Heart left ventricle (tissue), 13 donors: ENCODE measurements around the gene MT1M.

Experiments used
- CTCF ChIP-seq, 12 donors: fragments of 200-600 bp; sonication (generic) in 4 of 12; IDR thresholded peaks; one replicate each; pipeline versions ENCODE4 v1.5.0 to v1.8.0; 2018 to 2022; ENCODE audit warnings: antibody characterized with exemption in 12 of 12, mild to moderate bottlenecking in 5 of 12
- POLR2A ChIP-seq, 2 donors: fragments of 450-650 bp; IDR thresholded peaks; one replicate each; pipeline ENCODE4 v1.6.1; 2017; ENCODE audit warnings: antibody characterized with exemption in 2 of 2, mild to moderate bottlenecking in 2 of 2, moderate library complexity in 2 of 2
- donor health status: ischemic (EF 13 %, LVEDD 7.1; RV severe dilation, severe dysfunction).
- donor health status: DM: no; HTN: yes; CAD: no.
- donor health status: DM: no; HTN: no; CAD: no.
- donor health status: ischemic (EF 25% LVEDD 6.9; RV normal size, moderate dysfunction).
- donor health status: ischemic (EF 25% LVEDD 5.7; RV mildly dilated, moderate dysfunction).
- donor health status: ischemic (EF 35%, LVEDD 5.7; RV mildly dilated, moderate dysfunction).
- donor health status: nonischemic (EF 11% LVEDD 7.7; RV severe dilation, severe dysfunction).
- donor health status: DM: yes; HTN: yes; CAD: no.
- donor health status: PGD.
- donor health status: ischemic (EF 29% LVEDD 5.4; RV normal size, mild dysfunction).
- donor health status: nonischemic (EF 23%, LVEDD 6.1; RV moderate dilation, normal function).

GRCh38 chr16:56594292-56594619, 38.2 kb upstream of the MT1M start:
- no peak for TF ChIP-seq CTCF (IDR thresholded peaks at IDR 0.05)
- TF ChIP-seq POLR2A (IDR thresholded peaks at IDR 0.05), result no peak
